HCEC 1CT (cell line): ENCODE data around the gene ITPKA.
"Not testable (repeated sequence)": the region's sequence is repeated elsewhere in the genome, so short reads cannot be mapped to it uniquely, and the experiment has no call there.

Experiments used
- DNase-seq: peaks from one replicate; pipeline ENCODE4 v3.0.0-alpha.2; 2017

Gene ITPKA

DNA sequence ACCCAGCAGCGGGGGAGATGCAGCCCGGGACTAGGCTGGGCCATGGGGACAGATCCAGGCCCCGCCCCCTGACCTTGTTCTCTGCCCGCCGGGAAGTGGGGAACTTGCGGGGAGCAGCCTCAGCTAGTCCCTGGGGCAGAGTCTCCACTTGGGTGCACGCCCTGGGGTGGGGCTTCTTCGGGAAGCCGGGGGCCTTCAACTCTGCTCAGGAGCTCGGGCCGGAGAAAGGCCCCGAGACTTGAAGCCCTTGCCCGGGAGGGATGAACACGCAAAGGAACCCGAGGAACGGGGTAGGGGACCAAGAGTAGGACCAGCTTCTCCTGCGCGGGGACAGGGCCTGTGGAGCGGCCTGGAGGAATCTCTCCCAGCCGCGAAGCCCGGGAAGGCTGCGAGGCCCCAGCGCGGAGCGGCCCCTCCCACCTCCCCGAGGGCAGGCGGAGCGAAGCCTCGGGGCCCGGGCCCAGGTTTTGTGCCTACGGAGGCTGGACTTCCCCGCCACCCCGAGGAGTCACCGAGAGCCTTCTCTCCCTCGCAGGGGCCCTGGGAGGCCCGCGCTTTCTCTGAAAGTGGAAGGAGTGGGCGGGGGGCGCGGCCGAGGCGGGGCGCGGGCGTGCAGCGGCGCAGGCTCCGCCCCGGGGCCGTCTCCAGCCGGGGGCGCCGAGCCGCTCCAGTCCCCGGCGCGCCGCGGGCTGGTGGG is at the start of gene ITPKA:
TSS of gene ITPKA (plus strand) at position 670 of the 697 bp plus-strand sequence. CDS start 54 bp downstream, outside the sequence.
- DNase-seq, result peak; percentile 74

DNA sequence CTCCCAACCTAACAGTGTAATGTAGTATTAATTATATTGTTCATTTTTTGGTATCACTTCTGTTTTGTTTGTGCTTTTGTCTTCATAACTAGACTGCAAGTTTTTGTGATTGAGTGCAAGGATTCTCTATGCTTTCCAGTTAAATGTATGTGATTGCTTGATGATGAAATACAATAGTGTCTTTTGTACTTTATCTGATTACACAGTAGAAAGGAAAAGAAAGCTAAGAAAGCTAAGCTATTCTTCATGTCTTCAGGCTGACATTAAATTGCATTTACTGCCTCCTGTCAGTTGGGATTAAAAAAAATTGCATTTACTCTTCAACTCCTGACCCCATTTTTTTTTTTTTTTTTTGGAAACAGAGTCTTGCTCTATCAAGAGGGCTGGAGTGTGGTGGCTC is 48.3 kb upstream of the ITPKA start:
- DNase-seq, result no peak

- DNase-seq, result peak; percentile 11
These were observed 31.4 kb upstream of the ITPKA start for GRCh38 chr15:41462084-41462795.

- no peak for DNase-seq
These were observed 28.6 kb upstream of the ITPKA start for GRCh38 chr15:41464889-41465580.

DNA sequence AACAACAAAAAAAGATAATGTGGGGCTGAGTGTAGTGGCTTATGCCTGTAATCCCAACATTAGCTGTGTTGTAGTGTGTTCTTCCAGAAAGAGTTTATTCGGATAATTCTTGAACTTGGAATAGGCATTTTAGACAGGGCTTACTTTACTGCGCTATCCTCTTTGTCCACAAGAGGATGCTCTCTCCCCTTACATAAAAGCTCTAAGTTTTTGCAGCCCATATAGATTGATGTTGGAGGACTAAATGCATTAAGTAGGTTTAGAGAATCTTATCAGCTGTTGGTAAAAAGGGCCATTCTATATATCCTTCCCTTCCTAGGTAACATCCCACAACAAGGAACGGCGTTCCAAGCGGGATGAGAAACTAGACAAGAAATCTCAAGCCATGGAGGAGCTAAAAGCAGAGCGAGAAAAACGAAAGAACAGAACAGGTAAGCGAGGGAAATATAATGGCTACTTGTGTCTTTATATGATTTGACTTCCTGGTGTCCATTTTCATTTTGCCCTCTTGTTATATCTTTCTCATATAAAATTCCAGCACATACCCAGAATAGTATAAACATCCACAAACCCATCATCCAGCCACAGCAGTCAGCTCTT is 27.8 kb upstream of the ITPKA start:
- DNase-seq, result peak; percentile 58

GRCh38 chr15:41466711-41467110 is 27.0 kb upstream of the ITPKA start:
- DNase-seq, result no peak

- not testable (repeated sequence) for DNase-seq
These were observed 24.0 kb upstream of the ITPKA start for GRCh38 chr15:41469644-41470043.

DNA sequence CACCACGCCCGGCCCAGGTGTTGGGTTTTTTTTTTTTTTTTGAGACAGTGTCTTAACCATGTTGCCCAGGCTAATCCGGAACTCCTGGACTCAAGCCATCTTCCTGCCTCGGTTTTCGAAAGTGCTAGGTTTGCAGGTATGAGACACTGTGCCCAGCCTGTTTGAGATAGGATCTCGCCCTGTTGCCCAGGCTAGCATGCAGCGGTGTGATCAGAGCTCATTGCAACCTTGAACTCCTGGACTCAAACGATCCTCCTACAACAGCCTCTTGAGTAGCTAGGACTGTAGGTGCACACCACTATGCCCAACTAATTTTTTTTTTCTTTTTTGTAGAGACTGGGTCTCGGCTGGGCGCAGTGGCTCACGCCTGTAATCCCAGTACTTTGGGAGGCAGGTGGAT is 20.3 kb upstream of the ITPKA start:
- DNase-seq, result no peak

- DNase-seq, result no peak
These were observed 19.2 kb upstream of the ITPKA start for GRCh38 chr15:41474436-41474835.

DNA sequence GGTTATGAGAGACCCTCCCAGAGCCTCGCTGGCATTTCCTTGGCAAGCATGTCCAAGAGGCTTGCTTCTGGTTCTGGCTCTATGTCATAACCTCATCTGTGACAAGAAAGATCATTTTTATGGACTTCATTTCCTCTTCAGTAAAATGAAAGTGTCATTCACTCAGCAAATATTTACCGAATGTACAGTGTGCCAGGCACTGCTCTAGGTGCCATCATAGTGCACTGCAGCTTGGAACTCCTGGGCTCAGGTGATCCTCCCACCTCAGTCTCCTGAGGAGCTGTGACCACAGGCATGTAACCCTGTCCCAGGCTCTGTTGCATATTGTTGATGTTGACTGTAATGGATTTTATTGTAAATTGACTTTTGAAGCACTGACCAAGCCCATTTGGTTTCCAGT is 18.7 kb upstream of the ITPKA start:
- no peak for DNase-seq

DNA sequence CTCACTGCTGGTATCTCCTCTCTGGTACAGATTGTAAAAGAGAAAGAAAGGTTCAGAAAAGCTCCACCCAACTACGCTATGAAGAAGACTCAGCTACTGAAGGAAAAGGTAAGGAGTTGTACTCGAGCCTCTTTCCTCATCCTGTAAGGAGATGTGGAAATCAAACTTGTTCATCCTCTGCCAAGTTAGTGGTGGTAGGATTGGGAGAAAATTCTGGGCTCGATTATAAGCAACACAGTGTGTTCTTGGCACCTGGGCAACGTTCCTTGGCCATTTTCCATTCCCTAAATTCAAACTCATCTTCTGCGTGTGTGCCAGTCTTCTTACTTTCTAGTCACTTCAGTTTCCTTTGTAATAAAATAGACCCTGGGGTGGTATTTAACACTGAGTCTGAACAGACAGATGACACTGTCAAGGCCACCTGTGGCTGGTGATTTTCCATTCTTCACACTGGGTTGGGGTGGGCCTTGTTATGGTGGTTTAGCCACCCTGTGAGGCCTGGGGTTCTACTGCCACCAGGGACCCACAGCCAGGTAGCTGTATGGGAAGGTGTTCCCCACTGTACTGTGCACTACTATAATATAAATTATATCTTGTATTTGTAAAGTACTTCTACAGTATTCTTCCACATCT is 17.1 kb upstream of the ITPKA start:
- no peak for DNase-seq

- DNase-seq, result no peak
These were observed 13.1 kb upstream of the ITPKA start for GRCh38 chr15:41480396-41481140.

- no peak for DNase-seq
These were observed 11.4 kb upstream of the ITPKA start for GRCh38 chr15:41482110-41482877.

DNA sequence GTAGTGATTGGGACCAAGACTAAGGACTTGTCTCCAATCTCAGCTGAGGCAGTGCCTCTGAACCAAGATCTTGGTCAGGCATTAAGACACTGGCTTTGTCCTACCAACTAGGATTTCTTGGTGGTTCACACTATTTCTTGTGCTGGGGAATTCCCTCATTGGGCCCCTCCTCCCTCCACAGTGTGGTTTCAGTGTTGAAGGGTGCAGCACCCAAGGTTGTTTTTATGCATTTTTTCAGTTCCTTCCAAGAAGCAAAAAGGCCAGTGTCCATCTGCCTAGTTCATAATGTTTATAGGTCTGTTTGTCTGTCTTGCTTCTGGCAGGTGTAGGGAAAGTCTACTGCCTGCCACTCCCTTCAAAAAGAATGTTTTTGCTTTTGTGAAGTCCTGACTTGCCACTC is 10.6 kb upstream of the ITPKA start:
- DNase-seq, result no peak

- DNase-seq, result no peak
These were observed 10.2 kb upstream of the ITPKA start for GRCh38 chr15:41483519-41483918.

- no peak for DNase-seq
These were observed 8.6 kb upstream of the ITPKA start for GRCh38 chr15:41484937-41485625.

DNA sequence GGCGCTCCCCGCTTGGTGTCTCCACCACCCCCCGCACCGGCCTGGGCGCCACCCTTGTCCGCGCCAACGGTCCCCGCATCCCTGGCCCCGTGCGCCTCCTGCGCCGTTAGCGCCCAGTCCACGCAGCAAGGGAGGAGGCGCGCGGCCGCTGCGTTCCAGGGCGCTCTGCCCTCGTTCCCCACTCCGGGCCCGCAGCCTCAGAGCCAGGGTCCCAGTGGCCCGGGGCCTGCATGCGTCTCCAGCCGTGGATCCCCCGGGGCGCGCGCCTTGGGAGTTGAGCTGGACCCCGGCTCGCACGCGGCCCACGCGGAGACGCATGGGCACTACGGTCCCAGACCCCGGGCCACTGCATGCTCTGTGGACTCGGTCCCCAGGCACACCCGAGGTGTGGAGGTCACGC is 7.4 kb upstream of the ITPKA start:
- no peak for DNase-seq

DNA sequence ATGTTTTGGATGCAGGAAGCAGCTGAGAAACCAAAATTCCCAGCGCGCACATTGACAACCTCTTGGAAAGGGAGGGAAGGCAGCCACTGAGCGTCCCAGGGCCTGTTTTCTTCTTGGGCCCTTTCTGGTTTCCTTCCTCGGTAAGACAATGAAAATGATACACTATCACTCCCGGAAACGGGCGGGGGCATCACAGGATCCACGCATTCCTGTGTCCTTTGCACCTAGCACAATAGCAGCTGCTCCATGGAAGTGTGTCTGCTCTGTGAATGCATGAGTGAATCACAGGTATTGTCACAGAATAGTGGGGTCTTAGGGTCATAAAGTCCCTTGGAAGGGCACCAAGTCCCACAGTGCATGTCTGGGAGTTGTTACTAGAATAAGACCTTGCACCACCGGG is 6.3 kb upstream of the ITPKA start:
- DNase-seq, result no peak

DNA sequence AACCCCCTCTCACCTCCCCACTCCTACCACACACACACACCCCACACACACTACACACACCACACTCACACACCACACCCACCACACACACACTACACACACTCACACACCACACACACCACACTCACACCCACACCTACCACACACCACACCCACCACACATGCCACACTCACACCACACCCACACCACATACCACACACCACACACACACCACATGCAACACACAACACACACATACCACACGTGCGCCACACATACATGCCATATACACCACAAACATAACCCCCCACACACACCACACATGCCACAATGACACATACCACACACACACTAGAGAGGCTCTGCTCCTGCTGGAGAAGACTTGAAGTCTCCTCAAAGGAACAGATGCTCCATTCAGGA is 5.9 kb upstream of the ITPKA start:
- DNase-seq, result no peak

- no peak for DNase-seq
These were observed 4.0 kb upstream of the ITPKA start for GRCh38 chr15:41489641-41490040.

DNA sequence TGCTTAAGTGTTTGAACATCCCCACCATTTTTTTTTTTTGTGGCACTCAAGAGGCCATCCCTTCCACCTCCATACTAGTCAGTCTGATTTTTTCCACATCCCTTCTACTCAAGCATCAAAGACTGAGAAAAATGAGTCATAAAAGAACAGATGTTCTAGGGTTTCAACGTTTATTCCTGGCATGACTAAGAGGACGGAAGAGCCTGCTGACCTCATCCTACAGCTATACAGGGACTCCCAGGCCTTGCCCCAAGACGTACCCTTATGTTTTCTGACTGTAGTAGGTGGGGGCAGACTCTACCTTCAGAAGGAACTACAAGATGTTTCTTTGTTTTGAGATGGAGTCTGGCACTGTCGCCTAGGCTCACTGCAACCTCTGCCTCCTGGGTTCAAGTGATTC is 3.3 kb upstream of the ITPKA start:
- peak; percentile 99 for DNase-seq
